ENCODE results near the gene FBXL16.
A peak's percentile ranks its signal among the peaks of the same experiment; 100 is the strongest.

Gene FBXL16

DNA sequence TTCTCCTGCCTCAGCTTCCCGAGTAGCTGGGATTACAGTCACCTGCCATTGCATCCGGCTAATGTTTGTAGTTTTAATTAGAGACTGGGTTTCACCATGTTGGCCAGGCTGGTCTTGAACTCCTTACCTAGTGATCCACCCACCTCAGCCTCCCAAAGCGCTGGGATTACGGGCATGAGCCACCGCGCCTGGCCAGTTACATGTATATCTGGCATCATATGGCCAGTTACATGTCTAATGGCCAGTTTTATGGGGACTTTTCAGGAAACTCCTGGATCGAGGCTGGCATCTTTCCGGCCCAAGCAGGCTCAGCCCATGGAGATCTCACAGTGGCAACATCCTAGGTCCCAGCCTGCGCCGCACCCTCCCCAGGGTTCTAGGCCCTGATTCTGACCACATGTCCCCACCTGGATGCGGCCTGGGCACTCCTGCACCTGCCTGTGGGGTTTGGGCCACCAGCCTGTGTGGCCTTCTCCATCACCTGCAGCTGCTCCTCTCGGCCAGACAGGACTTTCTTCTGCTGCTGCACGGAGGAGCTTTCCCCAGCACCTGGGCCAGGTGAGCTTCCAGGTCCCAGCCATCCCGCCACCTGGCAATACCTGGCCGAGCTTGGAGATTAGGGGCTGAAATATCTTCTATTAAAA, 36.5 kb upstream of the FBXL16 start:
- DNase-seq: no peak
- H4K12ac ChIP-seq (ENCODE audit: low read depth, low read length): no peak overlapping the region
- H3K36me3 ChIP-seq (ENCODE audit: control insufficient read depth in 1 of 2, insufficient read depth in 2 of 2, low read length in 2 of 2): peaks cover 4 to 5% of the 10 kb centered on the region in 2 experiments
- no peak overlapping the region for H2BK5ac ChIP-seq (ENCODE audit: low read depth, low read length, poor library complexity)
- H3K4me2 ChIP-seq (ENCODE audit: low read length): no peak overlapping the region
- no peak overlapping the region for H3K14ac ChIP-seq (ENCODE audit: low read length)
- no peak overlapping the region for H2AK5ac ChIP-seq (ENCODE audit: low read length)
- no peak overlapping the region for H2BK120ac ChIP-seq (ENCODE audit: insufficient read depth, low read length, poor library complexity)
- peak overlapping the region; percentile 2 for H4K8ac ChIP-seq (ENCODE audit: low read depth, low read length)
- peaks cover 7% of the 10 kb centered on the region for H3K79me2 ChIP-seq (ENCODE audit: control insufficient read depth, insufficient read depth, low read length, poor library complexity)
- no peak overlapping the region for H4K91ac ChIP-seq (ENCODE audit: low read depth, low read length)
- WGBS (ENCODE audit: extremely low coverage, insufficient coverage, insufficient read length): no CpG with 5 or more reads among the region's 15 CpGs
- H3K23ac ChIP-seq (ENCODE audit: low read length): no peak overlapping the region
- peaks cover 0 to 9% of the 10 kb centered on the region in 2 experiments for H3K4me1 ChIP-seq (ENCODE audit: control insufficient read depth in 1 of 2, insufficient read depth in 2 of 2, low read length in 2 of 2)
- no peak overlapping the region for H2AFZ ChIP-seq (ENCODE audit: insufficient read depth, low read length, poor library complexity)
- no peaks in the 10 kb centered on the region for H3K27me3 ChIP-seq (ENCODE audit: insufficient read depth, low read length)
- H3K9ac ChIP-seq (ENCODE audit: low read length): no peak overlapping the region
- H3K9me3 ChIP-seq (ENCODE audit: insufficient read depth, low read depth, low read length): no peaks in the 10 kb centered on the region
- no peak overlapping the region for H2BK12ac ChIP-seq (ENCODE audit: low read length)
- H3K79me1 ChIP-seq (ENCODE audit: low read length): peaks cover 8% of the 10 kb centered on the region
- H3K27ac ChIP-seq (ENCODE audit: low read depth, low read length): no peak overlapping the region
- no peak overlapping the region for H3K4me3 ChIP-seq (ENCODE audit: low read depth, low read length)
- H3K18ac ChIP-seq (ENCODE audit: low read length): no peak overlapping the region
- H3K4ac ChIP-seq (ENCODE audit: low read depth, low read length): no peak overlapping the region

DNA sequence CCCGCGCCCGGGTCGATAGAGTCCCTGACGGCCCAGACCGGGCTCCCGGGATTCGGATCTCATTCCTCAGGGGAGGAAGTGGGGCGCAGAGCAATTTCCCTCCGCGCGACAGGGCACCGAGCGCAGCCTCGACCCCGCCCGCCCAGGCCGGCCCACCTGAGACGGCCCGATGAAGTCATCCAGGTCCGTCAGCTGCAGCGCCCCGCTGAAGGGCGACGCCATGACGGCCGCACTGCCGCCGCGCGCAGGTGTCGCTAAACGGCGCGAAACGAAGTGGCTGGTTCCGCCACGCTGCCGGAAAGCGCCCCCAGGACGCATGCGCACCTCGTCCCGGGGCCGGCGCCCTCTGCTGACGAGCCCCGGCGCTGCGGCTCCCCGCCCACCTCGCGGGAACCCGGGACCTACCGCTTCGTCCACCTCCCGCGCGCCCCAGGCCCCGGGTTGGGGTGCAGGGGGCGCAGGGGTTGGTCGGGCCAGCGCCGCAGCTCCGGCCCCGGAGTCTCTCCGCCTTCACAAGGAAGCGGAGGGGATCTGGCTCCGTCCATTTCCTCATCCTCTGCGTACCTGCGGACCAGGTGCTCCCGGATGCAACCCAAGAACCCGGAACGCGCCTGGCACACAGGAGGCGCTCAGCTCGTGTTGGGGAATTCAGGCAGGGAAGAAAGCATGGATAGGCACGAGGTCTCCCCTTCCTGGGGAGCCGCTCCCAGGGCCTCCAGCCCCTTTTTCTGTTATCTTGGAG, 35.3 kb upstream of the FBXL16 start, which contains the start of gene CIAO3:
TSS of gene CIAO3 (minus strand) at position 234 of the 742 bp plus-strand sequence. CDS start at position 222, 12 bp downstream.
- H3K27me3 ChIP-seq (ENCODE audit: insufficient read depth, low read length): no peaks in the 10 kb centered on the region
- H3K4me1 ChIP-seq (ENCODE audit: control insufficient read depth in 1 of 2, insufficient read depth in 2 of 2, low read length in 2 of 2): peaks cover 0 to 9% of the 10 kb centered on the region in 2 experiments
- peak within 1 kb of the TSS; percentile 91 for H4K8ac ChIP-seq (ENCODE audit: low read depth, low read length)
- WGBS (ENCODE audit: extremely low coverage, insufficient coverage, insufficient read length): no CpG with 5 or more reads among the region's 79 CpGs
- H3K36me3 ChIP-seq (ENCODE audit: control insufficient read depth in 1 of 2, insufficient read depth in 2 of 2, low read length in 2 of 2): peaks cover 13 to 15% of the 10 kb centered on the region in 2 experiments
- peak within 1 kb of the TSS; percentile 44 for H2BK5ac ChIP-seq (ENCODE audit: low read depth, low read length, poor library complexity)
- peak within 1 kb of the TSS; percentile 62 for H3K18ac ChIP-seq (ENCODE audit: low read length)
- no peak within 1 kb of the TSS for H3K23ac ChIP-seq (ENCODE audit: low read length)
- H4K12ac ChIP-seq (ENCODE audit: low read depth, low read length): peak within 1 kb of the TSS; percentile 81
- peak within 1 kb of the TSS; percentile 77 for H3K4ac ChIP-seq (ENCODE audit: low read depth, low read length)
- peak within 1 kb of the TSS; percentile 96 for H3K4me2 ChIP-seq (ENCODE audit: low read length)
- H2AFZ ChIP-seq (ENCODE audit: insufficient read depth, low read length, poor library complexity): peak within 1 kb of the TSS; percentile 73
- H4K91ac ChIP-seq (ENCODE audit: low read depth, low read length): peak within 1 kb of the TSS; percentile 90
- no peak within 1 kb of the TSS for H2BK12ac ChIP-seq (ENCODE audit: low read length)
- peak within 1 kb of the TSS; percentile 86 for H3K9ac ChIP-seq (ENCODE audit: low read length)
- H2BK120ac ChIP-seq (ENCODE audit: insufficient read depth, low read length, poor library complexity): peak within 1 kb of the TSS; percentile 52
- peak within 1 kb of the TSS; percentile 87 for H3K4me3 ChIP-seq (ENCODE audit: low read depth, low read length)
- peak; percentile 82 to 94 for DNase-seq
- peak within 1 kb of the TSS; percentile 5 for H3K27ac ChIP-seq (ENCODE audit: low read depth, low read length)
- peaks cover 7% of the 10 kb centered on the region for H3K79me2 ChIP-seq (ENCODE audit: control insufficient read depth, insufficient read depth, low read length, poor library complexity)
- H3K9me3 ChIP-seq (ENCODE audit: insufficient read depth, low read depth, low read length): no peaks in the 10 kb centered on the region
- H3K79me1 ChIP-seq (ENCODE audit: low read length): peaks cover 8% of the 10 kb centered on the region
- H3K14ac ChIP-seq (ENCODE audit: low read length): peak within 1 kb of the TSS; percentile 84
- peak within 1 kb of the TSS; percentile 66 for H2AK5ac ChIP-seq (ENCODE audit: low read length)

DNA sequence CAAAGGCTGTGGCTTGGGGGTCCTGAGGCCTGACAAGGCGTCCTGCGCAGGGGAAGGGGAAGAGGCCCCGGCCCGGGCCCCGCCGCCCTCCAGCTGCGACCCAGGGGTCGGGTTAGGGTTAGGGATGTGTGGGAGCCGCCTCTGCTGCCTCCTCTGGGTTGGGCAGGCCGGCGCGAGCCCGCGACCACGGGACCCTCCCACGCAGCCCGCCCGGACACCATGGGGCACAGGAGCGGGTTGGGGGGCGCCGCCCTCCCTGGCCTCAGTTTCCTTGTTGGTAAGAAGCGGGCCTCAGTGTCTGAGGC, 34.8 kb upstream of the FBXL16 start:
- WGBS (ENCODE audit: extremely low coverage, insufficient coverage, insufficient read length): no CpG with 5 or more reads among the region's 22 CpGs
- peaks cover 7% of the 10 kb centered on the region for H3K79me2 ChIP-seq (ENCODE audit: control insufficient read depth, insufficient read depth, low read length, poor library complexity)

DNA sequence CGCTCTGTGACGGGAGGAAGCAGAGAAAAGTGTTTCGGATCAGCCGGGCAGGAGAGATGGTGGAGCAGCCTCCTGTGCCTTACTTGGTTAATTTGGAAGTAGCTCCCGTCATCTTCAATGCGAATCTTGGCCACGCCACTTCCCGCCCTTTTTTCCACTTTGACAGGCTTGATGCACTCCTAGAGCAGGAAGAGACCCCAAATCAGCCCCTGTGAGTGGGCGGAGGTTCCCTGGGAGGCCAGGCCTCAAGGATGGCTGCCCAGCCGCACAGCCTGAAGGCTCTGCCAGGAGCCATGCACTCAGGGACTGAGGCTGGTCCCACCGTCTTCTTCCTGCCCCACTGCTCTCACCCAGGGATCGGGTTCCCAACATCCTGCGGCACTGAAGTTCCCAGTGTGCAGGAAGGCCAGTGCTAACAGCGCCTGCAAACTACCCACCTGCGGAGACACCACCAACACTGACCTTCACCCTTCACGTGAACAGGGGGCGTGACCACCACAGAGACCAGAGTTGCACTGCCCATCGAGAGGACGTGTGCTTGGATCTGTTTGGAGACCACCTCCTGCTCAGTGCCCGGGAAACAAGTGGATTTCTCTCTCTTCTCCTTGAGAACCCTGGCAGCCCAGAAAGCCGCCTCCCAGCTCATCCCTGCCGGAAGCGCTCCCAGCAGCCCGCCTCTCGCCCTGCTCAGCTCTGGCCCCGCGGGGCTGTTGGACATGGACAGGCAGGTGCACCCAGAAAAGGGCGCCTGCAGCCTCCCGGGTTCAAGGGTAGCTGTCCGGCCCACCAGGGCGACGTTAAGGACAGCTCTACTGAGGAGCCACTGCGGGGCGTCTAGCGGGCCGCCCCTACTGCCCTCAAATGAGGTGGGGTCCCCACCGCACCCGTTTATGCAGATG, 34.2 kb upstream of the FBXL16 start:
- Histone ChIP-seq H2BK12ac (ENCODE audit: low read length) (no peak overlapping the region), H3K79me1 (ENCODE audit: low read length) (peaks cover 8% of the 10 kb centered on the region), H3K4me1 (ENCODE audit: control insufficient read depth in 1 of 2, insufficient read depth in 2 of 2, low read length in 2 of 2) (peaks cover 0 to 9% of the 10 kb centered on the region in 2 experiments), H4K12ac (ENCODE audit: low read depth, low read length) (peak overlapping the region; percentile 81), H3K9me3 (ENCODE audit: insufficient read depth, low read depth, low read length) (no peaks in the 10 kb centered on the region), H3K9ac (ENCODE audit: low read length) (peak overlapping the region; percentile 72), H3K4ac (ENCODE audit: low read depth, low read length) (peak overlapping the region; percentile 77), H3K14ac (ENCODE audit: low read length) (peak overlapping the region; percentile 84), H3K79me2 (ENCODE audit: control insufficient read depth, insufficient read depth, low read length, poor library complexity) (peaks cover 7% of the 10 kb centered on the region), H2BK5ac (ENCODE audit: low read depth, low read length, poor library complexity) (no peak overlapping the region), H4K91ac (ENCODE audit: low read depth, low read length) (peak overlapping the region; percentile 90), H2BK120ac (ENCODE audit: insufficient read depth, low read length, poor library complexity) (peak overlapping the region; percentile 52), H2AFZ (ENCODE audit: insufficient read depth, low read length, poor library complexity) (peak overlapping the region; percentile 62), H2AK5ac (ENCODE audit: low read length) (peak overlapping the region; percentile 66), H4K8ac (ENCODE audit: low read depth, low read length) (peak overlapping the region; percentile 91), H3K4me2 (ENCODE audit: low read length) (peak overlapping the region; percentile 96), H3K36me3 (ENCODE audit: control insufficient read depth in 1 of 2, insufficient read depth in 2 of 2, low read length in 2 of 2) (peaks cover 23 to 25% of the 10 kb centered on the region in 2 experiments), H3K18ac (ENCODE audit: low read length) (peak overlapping the region; percentile 62), H3K27ac (ENCODE audit: low read depth, low read length) (no peak overlapping the region), H3K4me3 (ENCODE audit: low read depth, low read length) (peak overlapping the region; percentile 87), H3K27me3 (ENCODE audit: insufficient read depth, low read length) (no peaks in the 10 kb centered on the region), H3K23ac (ENCODE audit: low read length) (no peak overlapping the region)
- no CpG with 5 or more reads among the region's 38 CpGs for WGBS (ENCODE audit: extremely low coverage, insufficient coverage, insufficient read length)
- no peak for DNase-seq

More for the DNA sequence above, 34.8 kb upstream of the FBXL16 start:
- Histone ChIP-seq H3K27ac (ENCODE audit: low read depth, low read length) (peak overlapping the region; percentile 5), H3K27me3 (ENCODE audit: insufficient read depth, low read length) (no peaks in the 10 kb centered on the region), H2AFZ (ENCODE audit: insufficient read depth, low read length, poor library complexity) (peak overlapping the region; percentile 62), H2BK120ac (ENCODE audit: insufficient read depth, low read length, poor library complexity) (peak overlapping the region; percentile 52), H2BK12ac (ENCODE audit: low read length) (no peak overlapping the region), H3K4ac (ENCODE audit: low read depth, low read length) (peak overlapping the region; percentile 77), H3K23ac (ENCODE audit: low read length) (no peak overlapping the region), H2AK5ac (ENCODE audit: low read length) (peak overlapping the region; percentile 66), H4K12ac (ENCODE audit: low read depth, low read length) (peak overlapping the region; percentile 81), H4K8ac (ENCODE audit: low read depth, low read length) (peak overlapping the region; percentile 91), H3K4me1 (ENCODE audit: control insufficient read depth in 1 of 2, insufficient read depth in 2 of 2, low read length in 2 of 2) (peaks cover 0 to 9% of the 10 kb centered on the region in 2 experiments), H3K9me3 (ENCODE audit: insufficient read depth, low read depth, low read length) (no peaks in the 10 kb centered on the region), H4K91ac (ENCODE audit: low read depth, low read length) (peak overlapping the region; percentile 90), H3K14ac (ENCODE audit: low read length) (peak overlapping the region; percentile 84), H3K36me3 (ENCODE audit: control insufficient read depth in 1 of 2, insufficient read depth in 2 of 2, low read length in 2 of 2) (peaks cover 18 to 20% of the 10 kb centered on the region in 2 experiments), H3K4me2 (ENCODE audit: low read length) (peak overlapping the region; percentile 96), H3K18ac (ENCODE audit: low read length) (peak overlapping the region; percentile 62), H3K4me3 (ENCODE audit: low read depth, low read length) (peak overlapping the region; percentile 87), H3K79me1 (ENCODE audit: low read length) (peaks cover 8% of the 10 kb centered on the region), H2BK5ac (ENCODE audit: low read depth, low read length, poor library complexity) (peak overlapping the region; percentile 44), H3K9ac (ENCODE audit: low read length) (peak overlapping the region; percentile 72)
- DNase-seq: no peak
